ENCODE data around the gene ARHGAP24.
"Not testable (repeated sequence)": the region's sequence is repeated elsewhere in the genome, so short reads cannot be mapped to it uniquely, and the experiment has no call there.

ARHGAP24 gene

GRCh38 chr4:85496126-85496849, 21.3 kb downstream of the ARHGAP24 start:
- TF ChIP-seq ZFX (IDR thresholded peaks at IDR 0.05), result no peak
- TF ChIP-seq, protein P1, sequence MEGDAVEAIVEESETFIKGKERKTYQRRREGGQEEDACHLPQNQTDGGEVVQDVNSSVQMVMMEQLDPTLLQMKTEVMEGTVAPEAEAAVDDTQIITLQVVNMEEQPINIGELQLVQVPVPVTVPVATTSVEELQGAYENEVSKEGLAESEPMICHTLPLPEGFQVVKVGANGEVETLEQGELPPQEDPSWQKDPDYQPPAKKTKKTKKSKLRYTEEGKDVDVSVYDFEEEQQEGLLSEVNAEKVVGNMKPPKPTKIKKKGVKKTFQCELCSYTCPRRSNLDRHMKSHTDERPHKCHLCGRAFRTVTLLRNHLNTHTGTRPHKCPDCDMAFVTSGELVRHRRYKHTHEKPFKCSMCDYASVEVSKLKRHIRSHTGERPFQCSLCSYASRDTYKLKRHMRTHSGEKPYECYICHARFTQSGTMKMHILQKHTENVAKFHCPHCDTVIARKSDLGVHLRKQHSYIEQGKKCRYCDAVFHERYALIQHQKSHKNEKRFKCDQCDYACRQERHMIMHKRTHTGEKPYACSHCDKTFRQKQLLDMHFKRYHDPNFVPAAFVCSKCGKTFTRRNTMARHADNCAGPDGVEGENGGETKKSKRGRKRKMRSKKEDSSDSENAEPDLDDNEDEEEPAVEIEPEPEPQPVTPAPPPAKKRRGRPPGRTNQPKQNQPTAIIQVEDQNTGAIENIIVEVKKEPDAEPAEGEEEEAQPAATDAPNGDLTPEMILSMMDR (conservative IDR thresholded peaks at IDR 0.05), result no peak
- no peak overlapping the region for H3K27ac ChIP-seq

DNA sequence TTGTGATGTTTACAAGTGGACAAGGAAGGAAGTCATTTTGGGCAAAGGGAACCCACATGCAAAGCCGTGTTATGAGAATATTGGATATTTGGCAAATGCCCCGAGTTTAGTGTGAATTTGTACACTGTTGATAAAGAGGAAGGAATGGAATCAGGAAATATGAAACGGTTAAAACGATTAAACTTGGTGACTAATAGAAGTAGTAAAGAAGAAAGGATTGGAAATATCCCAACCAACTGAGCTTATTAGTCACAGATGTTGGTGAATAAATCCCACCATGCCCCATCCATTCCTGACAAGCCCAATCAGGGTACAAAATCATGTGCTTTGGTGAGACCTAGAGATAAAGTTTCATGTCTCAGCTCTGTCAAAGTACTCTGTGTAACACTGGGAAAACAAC, 22.0 kb downstream of the ARHGAP24 start:
- no peak for TF ChIP-seq ZFX (IDR thresholded peaks at IDR 0.05)
- TF ChIP-seq, protein P1 (conservative IDR thresholded peaks at IDR 0.05), result no peak
- H3K27ac ChIP-seq, result no peak overlapping the region

DNA sequence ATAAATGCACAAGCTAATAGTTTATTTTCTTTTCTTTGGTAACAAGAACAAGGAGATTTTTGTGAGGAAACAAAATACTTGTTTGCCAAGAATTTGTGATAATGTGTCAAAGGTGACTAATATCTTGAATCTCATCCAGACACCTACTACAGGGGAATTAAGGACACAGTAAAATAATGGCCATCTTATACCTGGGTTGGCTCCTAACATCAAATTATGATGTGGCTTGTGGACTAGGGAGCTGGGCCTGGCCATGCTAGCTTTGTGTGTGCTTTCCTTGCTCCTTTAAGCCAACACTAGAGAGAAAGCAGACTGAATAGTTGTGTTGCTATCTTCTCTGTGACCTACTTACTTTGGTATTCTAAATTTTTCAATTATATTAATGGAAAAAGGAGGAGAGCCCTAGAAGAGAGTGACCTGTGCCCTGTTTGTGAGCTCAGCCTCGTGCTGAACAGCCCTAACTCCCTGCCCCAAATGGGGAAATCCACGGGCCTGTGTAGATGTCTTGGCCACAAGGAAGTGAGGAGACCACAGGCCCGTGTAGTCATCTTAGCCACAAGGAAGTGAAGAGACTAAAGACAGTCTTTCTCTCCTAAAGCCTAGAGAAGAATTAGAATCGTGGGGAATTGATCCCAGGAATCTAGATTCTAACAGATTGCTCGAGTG, 23.3 kb downstream of the ARHGAP24 start:
- H3K27ac ChIP-seq, result no peak overlapping the region
- no peak for TF ChIP-seq ZFX (IDR thresholded peaks at IDR 0.05)
- TF ChIP-seq, protein P1 (conservative IDR thresholded peaks at IDR 0.05), result no peak

GRCh38 chr4:85499573-85499972, 24.6 kb downstream of the ARHGAP24 start:
- no peak overlapping the region for H3K27ac ChIP-seq
- TF ChIP-seq, protein P1 (conservative IDR thresholded peaks at IDR 0.05), result no peak
- no peak for TF ChIP-seq ZFX (IDR thresholded peaks at IDR 0.05)

GRCh38 chr4:85500110-85500867, 25.3 kb downstream of the ARHGAP24 start:
- H3K27ac ChIP-seq, result no peak overlapping the region
- TF ChIP-seq ZFX (IDR thresholded peaks at IDR 0.05), result no peak
- TF ChIP-seq, protein P1 (conservative IDR thresholded peaks at IDR 0.05), result no peak

GRCh38 chr4:85501145-85501544, 26.2 kb downstream of the ARHGAP24 start:
- H3K27ac ChIP-seq, result not testable (repeated sequence)

DNA sequence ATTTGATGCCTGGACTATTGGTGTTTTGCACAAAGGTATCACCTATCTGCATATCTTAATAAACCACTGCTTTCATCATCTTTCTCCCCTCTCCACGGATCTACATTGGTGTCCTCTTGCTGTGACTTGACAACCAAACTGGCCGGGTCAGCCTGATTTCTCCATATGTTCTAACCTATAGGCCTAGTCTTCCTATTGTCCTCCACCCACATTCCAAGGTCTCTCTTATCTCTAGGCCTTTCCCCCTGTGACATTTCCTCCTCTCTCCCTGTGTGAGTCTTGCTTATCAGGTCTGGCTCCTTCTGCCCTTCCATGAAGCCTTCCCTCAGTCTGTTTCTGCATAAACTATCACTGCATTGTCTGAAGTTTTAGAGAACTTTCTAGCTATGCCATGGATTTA, 33.7 kb downstream of the ARHGAP24 start:
- TF ChIP-seq, protein P1 (conservative IDR thresholded peaks at IDR 0.05), result no peak
- TF ChIP-seq ZFX (IDR thresholded peaks at IDR 0.05), result no peak

More for the DNA sequence above, 33.7 kb downstream of the ARHGAP24 start:
- no peak overlapping the region for H3K27ac ChIP-seq
